HepG2 (cell line): Measurements from ENCODE around the gene EFNA3. TPM values are rescaled to one million over a fixed set of nuclear protein-coding genes. Genes with fewer than 3 reads are reported as not detected.

Source experiments
- DNMT3B ChIP-seq: conservative IDR thresholded peaks from 2 replicates; pipeline ENCODE4 v1.6.1; 2016; ENCODE audit warnings: missing biosample characterization, control low read depth
- GPN1 ChIP-seq: sonication (generic); formaldehyde crosslinking; IDR thresholded peaks from 2 replicates; pipeline ENCODE4 v1.5.1; 2020; ENCODE audit warnings: missing genetic modification reagents, borderline replicate concordance
- GRHL1 ChIP-seq: sonication (generic); formaldehyde crosslinking; conservative IDR thresholded peaks from 2 replicates; pipeline ENCODE4 v1.8.0; 2022; ENCODE audit warnings: missing genetic modification reagents
- HES4 ChIP-seq: sonication (generic); formaldehyde crosslinking; IDR thresholded peaks from 2 replicates; pipeline ENCODE4 v1.9.0; 2021; ENCODE audit warnings: mild to moderate bottlenecking, missing genetic modification reagents, borderline replicate concordance
- HMG20B ChIP-seq: conservative IDR thresholded peaks from 2 replicates; pipeline ENCODE4 v1.6.1; 2016; ENCODE audit warnings: missing genetic modification reagents, missing compliant biosample characterization
- KLF11 ChIP-seq: IDR thresholded peaks from 2 replicates; pipeline ENCODE4 v1.6.1; 2016; ENCODE audit warnings: missing compliant biosample characterization
- NR2C2 ChIP-seq: sonication (generic); formaldehyde crosslinking; IDR thresholded peaks from 2 replicates; pipeline ENCODE4 v1.4.0; 2020; ENCODE audit warnings: missing genetic modification reagents, mild to moderate bottlenecking, moderate library complexity, borderline replicate concordance
- SNAPC2 ChIP-seq: sonication (generic); formaldehyde crosslinking; IDR thresholded peaks from 2 replicates; pipeline ENCODE4 v1.8.1; 2022; ENCODE audit warnings: mild to moderate bottlenecking, missing genetic modification reagents
- SOX13 ChIP-seq, 3 experiments: fragments of 450-650 bp in 1 of 3; sonication (generic) in 1 of 3; formaldehyde crosslinking in 1 of 3; IDR thresholded peaks in 2 of 3; conservative IDR thresholded peaks in 1 of 3; 2 replicates each; pipeline versions ENCODE4 v1.5.0 to v1.6.1; 2016 to 2020; ENCODE audit warnings: antibody characterized with exemption in 1 of 3, mild to moderate bottlenecking in 1 of 3, missing compliant biosample characterization in 1 of 3, missing genetic modification reagents in 1 of 3, moderate library complexity in 1 of 3
- SRY ChIP-seq: sonication (generic); formaldehyde crosslinking; IDR thresholded peaks from 2 replicates; pipeline ENCODE4 v1.8.0; 2022; ENCODE audit warnings: mild to moderate bottlenecking, missing genetic modification reagents
- ZEB1 ChIP-seq: IDR thresholded peaks from 2 replicates; pipeline ENCODE4 v1.6.1; 2012; ENCODE audit warnings: mild to moderate bottlenecking, low read depth, inconsistent platforms; ENCODE audit not compliant: insufficient replicate concordance
- ZNF138 ChIP-seq: sonication (generic); formaldehyde crosslinking; IDR thresholded peaks from 2 replicates; pipeline ENCODE4 v1.5.0; 2020; ENCODE audit warnings: mild to moderate bottlenecking, low read depth, missing genetic modification reagents
- ZNF205 ChIP-seq: IDR thresholded peaks from 2 replicates; pipeline ENCODE4 v1.6.1; 2018; ENCODE audit warnings: missing biosample characterization, missing genetic modification reagents
- ZNF331 ChIP-seq: sonication (generic); formaldehyde crosslinking; IDR thresholded peaks from 2 replicates; pipeline ENCODE4 v1.4.0; 2020; ENCODE audit warnings: missing genetic modification reagents
- ZNF44 ChIP-seq: sonication (generic); formaldehyde crosslinking; IDR thresholded peaks from 2 replicates; pipeline ENCODE4 v1.5.1; 2020; ENCODE audit warnings: mild to moderate bottlenecking, missing genetic modification reagents
- ZNF567 ChIP-seq: sonication (generic); formaldehyde crosslinking; IDR thresholded peaks from 2 replicates; pipeline ENCODE4 v1.8.1; 2023; ENCODE audit warnings: mild to moderate bottlenecking, missing genetic modification reagents, borderline replicate concordance
- ZNF746 ChIP-seq: sonication (generic); formaldehyde crosslinking; IDR thresholded peaks from 2 replicates; pipeline ENCODE4 v1.8.0; 2022; ENCODE audit warnings: mild to moderate bottlenecking, missing genetic modification reagents
- ZSCAN5A ChIP-seq: sonication (generic); formaldehyde crosslinking; IDR thresholded peaks from 2 replicates; pipeline ENCODE4 v1.8.0; 2022; ENCODE audit warnings: mild to moderate bottlenecking, missing genetic modification reagents, borderline replicate concordance
- polyA plus RNA-seq, 8 experiments: library from polyadenylated mRNA; depleted of rRNA in 3 of 8; stranded (reverse) in 7 of 8; unstranded in 1 of 8; fragments of >200 nt; fragmentation: Illumina TruSeq in 4 of 8; extraction: Trizol in 4 of 8; gene quantifications; 2 replicates each; pipeline versions ENCODE4 v1.2.1 to v1.2.3, GENCODE V29; 2011 to 2016; ENCODE audit warnings: low read depth in 4 of 8, missing spikeins in 1 of 8, mixed read lengths in 1 of 8; ENCODE audit not compliant: insufficient read depth in 1 of 8
- total RNA-seq, 5 experiments: library from RNA; depleted of rRNA; stranded (reverse); fragments of >200 nt; fragmentation: Illumina TruSeq; extraction: Trizol; gene quantifications; 2 replicates each; pipeline ENCODE4 v1.2.3, GENCODE V29; 2016; ENCODE audit warnings: low read depth in 1 of 5
- TF ChIP-seq, protein P1 (sequence below): sonication (generic); formaldehyde crosslinking; IDR thresholded peaks from 2 replicates; pipeline ENCODE4 v1.8.1; 2023; ENCODE audit warnings: missing genetic modification reagents, mild to moderate bottlenecking, borderline replicate concordance
- TF ChIP-seq, protein P2 (sequence below): sonication (generic); formaldehyde crosslinking; IDR thresholded peaks from 2 replicates; pipeline ENCODE4 v1.5.0; 2020; ENCODE audit warnings: missing genetic modification reagents
- TF ChIP-seq, protein P3 (sequence below): sonication (generic); formaldehyde crosslinking; IDR thresholded peaks from 2 replicates; pipeline ENCODE4 v1.4.0; 2020; ENCODE audit warnings: missing genetic modification reagents, borderline replicate concordance

EFNA3 gene
- total and polyA plus RNA-seq, 2 of the 13 experiments (the other 11 are each of a cell fraction or from before 2014, with no cell fraction given): 1.0 to 5.7 TPM

GRCh38 chr1:155050560-155051341 is 27.9 kb upstream of the EFNA3 start, which contains the start of gene ADAM15 (continued):
- TF ChIP-seq GPN1 (CRISPR knock-in tag): peak; percentile 11; the same call in 1 of the 2 replicates
- TF ChIP-seq HMG20B (CRISPR knock-in tag): no peak
- TF ChIP-seq HES4 (CRISPR knock-in tag): peak; percentile 71
- no peak for TF ChIP-seq SNAPC2 (CRISPR knock-in tag)
- no peak for TF ChIP-seq ZEB1
- TF ChIP-seq GRHL1 (CRISPR knock-in tag): no peak
- peak; percentile 53; the same call in 1 of the 2 replicates for TF ChIP-seq ZNF138 (CRISPR knock-in tag)
- no peak for TF ChIP-seq ZSCAN5A (CRISPR knock-in tag)
- TF ChIP-seq, protein P1, sequence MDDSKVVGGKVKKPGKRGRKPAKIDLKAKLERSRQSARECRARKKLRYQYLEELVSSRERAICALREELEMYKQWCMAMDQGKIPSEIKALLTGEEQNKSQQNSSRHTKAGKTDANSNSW (CRISPR knock-in tag): no peak
- TF ChIP-seq, protein P2, sequence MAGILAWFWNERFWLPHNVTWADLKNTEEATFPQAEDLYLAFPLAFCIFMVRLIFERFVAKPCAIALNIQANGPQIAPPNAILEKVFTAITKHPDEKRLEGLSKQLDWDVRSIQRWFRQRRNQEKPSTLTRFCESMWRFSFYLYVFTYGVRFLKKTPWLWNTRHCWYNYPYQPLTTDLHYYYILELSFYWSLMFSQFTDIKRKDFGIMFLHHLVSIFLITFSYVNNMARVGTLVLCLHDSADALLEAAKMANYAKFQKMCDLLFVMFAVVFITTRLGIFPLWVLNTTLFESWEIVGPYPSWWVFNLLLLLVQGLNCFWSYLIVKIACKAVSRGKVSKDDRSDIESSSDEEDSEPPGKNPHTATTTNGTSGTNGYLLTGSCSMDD (CRISPR knock-in tag): 0 out of 2 replicates have a peak, but pooled peaks have one; percentile 25
- peak; percentile 74; the same call in 1 of the 2 replicates for TF ChIP-seq SRY (CRISPR knock-in tag)
- TF ChIP-seq NR2C2: peak; percentile 12; the same call in 1 of the 2 replicates
- TF ChIP-seq ZNF567: peak; percentile 97; the same call in 1 of the 2 replicates
- TF ChIP-seq DNMT3B (CRISPR knock-in tag): peak; percentile 91
- no peak; the same call in 1 of the 2 replicates for TF ChIP-seq KLF11 (CRISPR knock-in tag)
- 0 out of 2 replicates have a peak, but pooled peaks have one; percentile 58 for TF ChIP-seq ZNF44 (CRISPR knock-in tag)
- TF ChIP-seq ZNF331 (CRISPR knock-in tag): peak; percentile 60; the same call in 1 of the 2 replicates
- TF ChIP-seq ZNF746: peak; percentile 63; the same call in 1 of the 2 replicates
- no peak for TF ChIP-seq ZNF205 (CRISPR knock-in tag)
- TF ChIP-seq, protein P3, sequence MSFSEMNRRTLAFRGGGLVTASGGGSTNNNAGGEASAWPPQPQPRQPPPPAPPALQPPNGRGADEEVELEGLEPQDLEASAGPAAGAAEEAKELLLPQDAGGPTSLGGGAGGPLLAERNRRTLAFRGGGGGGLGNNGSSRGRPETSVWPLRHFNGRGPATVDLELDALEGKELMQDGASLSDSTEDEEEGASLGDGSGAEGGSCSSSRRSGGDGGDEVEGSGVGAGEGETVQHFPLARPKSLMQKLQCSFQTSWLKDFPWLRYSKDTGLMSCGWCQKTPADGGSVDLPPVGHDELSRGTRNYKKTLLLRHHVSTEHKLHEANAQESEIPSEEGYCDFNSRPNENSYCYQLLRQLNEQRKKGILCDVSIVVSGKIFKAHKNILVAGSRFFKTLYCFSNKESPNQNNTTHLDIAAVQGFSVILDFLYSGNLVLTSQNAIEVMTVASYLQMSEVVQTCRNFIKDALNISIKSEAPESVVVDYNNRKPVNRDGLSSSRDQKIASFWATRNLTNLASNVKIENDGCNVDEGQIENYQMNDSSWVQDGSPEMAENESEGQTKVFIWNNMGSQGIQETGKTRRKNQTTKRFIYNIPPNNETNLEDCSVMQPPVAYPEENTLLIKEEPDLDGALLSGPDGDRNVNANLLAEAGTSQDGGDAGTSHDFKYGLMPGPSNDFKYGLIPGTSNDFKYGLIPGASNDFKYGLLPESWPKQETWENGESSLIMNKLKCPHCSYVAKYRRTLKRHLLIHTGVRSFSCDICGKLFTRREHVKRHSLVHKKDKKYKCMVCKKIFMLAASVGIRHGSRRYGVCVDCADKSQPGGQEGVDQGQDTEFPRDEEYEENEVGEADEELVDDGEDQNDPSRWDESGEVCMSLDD (CRISPR knock-in tag): no peak
- no peak; the same call in 1 of the 2 replicates for TF ChIP-seq SOX13 (IDR thresholded peaks at IDR 0.05)
- TF ChIP-seq SOX13 (CRISPR knock-in tag; conservative IDR thresholded peaks at IDR 0.05 in 1 of 2, IDR thresholded peaks at IDR 0.05 in 1 of 2): peak in 1 of 2 experiments; percentile 37; a peak in 1 of 4 replicates
